Subcutaneous adipose tissue (tissue), 4 donors: ENCODE measurements around the gene ANKRD13C. TPM values are rescaled to one million over a fixed set of nuclear protein-coding genes. Genes with fewer than 3 reads are reported as not detected.

Source experiments
- total RNA-seq, 4 donors: library from RNA; depleted of rRNA; stranded (reverse); fragments of >200 nt; gene quantifications; one replicate each; pipeline ENCODE4 v1.1.0, GENCODE V29; 2016
- TF ChIP-seq, protein P1 (sequence below): fragments of 450-650 bp; IDR thresholded peaks from one replicate; pipeline ENCODE4 v1.5.1; 2016; ENCODE audit warnings: low read depth, mild to moderate bottlenecking, control low read depth, antibody characterized with exemption, moderate library complexity

Gene ANKRD13C
- total RNA-seq, 4 donors from 2014 or later: 19.4 to 26.4 (median 24.4) TPM

DNA sequence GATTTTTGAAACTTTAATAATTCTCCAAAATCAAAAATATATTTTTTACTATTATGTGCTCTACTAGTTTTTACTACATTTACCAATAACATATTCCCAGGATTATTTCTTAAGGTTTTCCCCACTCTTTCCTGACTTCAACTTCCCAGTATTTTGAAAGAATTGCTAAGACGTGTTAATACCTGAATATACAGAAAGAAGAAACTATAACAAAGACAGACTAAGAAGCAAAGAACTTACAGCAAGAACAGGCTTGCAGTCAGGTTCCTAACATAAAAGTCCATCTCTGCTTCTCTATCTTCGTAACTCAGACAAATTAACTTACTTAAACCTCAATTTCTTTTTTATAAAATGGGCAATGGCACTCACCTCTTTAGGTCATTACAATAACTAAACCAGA is 70.2 kb downstream of the ANKRD13C start:
- TF ChIP-seq, protein P1, sequence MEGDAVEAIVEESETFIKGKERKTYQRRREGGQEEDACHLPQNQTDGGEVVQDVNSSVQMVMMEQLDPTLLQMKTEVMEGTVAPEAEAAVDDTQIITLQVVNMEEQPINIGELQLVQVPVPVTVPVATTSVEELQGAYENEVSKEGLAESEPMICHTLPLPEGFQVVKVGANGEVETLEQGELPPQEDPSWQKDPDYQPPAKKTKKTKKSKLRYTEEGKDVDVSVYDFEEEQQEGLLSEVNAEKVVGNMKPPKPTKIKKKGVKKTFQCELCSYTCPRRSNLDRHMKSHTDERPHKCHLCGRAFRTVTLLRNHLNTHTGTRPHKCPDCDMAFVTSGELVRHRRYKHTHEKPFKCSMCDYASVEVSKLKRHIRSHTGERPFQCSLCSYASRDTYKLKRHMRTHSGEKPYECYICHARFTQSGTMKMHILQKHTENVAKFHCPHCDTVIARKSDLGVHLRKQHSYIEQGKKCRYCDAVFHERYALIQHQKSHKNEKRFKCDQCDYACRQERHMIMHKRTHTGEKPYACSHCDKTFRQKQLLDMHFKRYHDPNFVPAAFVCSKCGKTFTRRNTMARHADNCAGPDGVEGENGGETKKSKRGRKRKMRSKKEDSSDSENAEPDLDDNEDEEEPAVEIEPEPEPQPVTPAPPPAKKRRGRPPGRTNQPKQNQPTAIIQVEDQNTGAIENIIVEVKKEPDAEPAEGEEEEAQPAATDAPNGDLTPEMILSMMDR: no peak

DNA sequence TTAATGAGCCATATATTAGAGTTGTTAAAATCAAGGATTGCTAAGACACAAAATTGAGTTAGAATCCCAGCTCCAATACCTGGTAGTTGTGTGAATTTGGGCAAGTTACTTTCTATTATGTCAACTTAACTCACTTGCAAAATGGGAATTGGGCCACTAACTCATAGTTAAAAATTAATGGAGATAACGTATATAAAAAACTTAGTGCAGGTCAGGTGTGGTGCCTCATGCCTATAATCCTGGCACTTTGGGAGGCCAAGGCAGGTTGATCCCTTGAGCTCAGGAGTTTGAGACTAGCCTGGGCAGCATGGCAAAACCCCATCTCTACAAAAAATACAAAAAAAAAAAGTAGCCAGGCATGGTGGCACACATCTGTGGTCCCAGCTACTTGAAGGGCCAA is 75.8 kb downstream of the ANKRD13C start:
- TF ChIP-seq, protein P1: no peak

DNA sequence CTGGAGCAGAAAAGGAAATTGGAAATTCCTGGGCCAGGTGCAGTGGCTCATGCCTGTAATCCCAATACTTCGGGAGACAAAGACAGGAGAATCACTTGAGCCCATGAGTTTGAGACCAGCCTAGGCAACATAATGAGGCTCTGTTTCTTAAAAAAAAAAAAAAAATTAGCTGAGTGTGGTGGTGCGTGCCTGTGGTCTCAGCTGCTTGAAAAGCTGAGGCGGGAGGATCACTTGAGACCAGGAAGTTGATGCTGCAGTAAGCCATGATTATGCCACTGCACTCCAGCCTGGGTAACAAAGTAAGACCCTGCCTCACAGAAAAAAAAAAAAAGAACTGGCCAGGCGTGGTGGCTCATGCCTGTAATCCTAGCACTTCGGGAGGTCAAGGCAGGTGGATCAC is 76.6 kb downstream of the ANKRD13C start:
- TF ChIP-seq, protein P1: no peak

DNA sequence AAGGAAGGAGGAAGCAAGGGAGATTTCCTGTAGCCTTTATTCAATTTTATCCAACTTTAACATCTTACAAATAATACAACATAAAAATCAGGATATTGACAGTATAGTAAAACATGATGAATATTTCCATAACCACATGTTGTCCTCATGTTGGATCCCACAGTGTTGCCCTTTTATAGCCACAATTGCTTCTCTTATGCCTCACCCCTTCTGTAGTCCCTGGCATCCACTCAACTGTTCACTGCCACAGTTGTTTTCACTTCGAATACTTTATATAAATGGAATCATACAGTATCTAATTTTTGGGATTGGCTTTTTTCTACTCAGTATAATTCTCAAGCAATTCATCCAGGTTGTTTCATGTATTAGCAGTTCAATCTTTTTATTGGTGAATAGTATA is 88.6 kb downstream of the ANKRD13C start:
- TF ChIP-seq, protein P1: no peak

DNA sequence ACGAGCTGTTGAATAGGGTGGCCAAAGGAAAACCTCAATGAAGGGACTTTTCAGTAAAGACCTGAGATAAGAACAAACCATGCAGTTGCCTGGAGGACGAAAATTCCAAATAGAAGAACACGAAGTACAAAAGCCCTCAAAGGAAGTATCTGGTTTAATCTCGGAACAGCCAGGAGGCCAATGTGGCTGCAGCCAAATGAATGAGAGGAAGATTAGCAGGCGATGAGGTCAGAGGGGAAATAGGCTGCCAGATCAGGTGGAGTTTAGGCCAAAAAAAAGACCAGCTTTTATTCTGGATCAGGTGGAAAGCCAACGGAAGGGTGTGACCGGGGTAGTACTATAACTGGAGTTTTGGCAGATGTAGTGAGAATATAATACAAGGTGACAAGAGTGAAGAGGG is 89.7 kb downstream of the ANKRD13C start:
- TF ChIP-seq, protein P1: no peak

DNA sequence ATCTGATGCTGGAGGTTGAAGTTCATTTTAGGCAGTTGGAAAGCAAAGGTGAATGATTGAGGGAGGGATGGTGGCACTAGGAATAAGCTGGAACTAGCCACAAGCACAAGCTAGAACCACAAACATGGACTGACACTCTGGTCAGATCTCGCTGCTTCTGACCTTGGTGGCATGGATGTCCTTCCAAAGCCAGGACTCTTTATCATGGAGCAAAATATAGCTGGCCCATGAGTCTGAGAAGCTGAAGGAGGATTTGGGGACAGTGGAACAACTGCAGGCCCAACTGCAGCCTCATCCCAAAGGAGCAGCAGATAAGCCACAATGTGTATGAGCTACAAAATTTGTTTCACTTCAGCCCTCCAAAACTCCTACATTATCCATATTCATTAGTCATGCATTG is 97.9 kb downstream of the ANKRD13C start:
- TF ChIP-seq, protein P1: no peak

DNA sequence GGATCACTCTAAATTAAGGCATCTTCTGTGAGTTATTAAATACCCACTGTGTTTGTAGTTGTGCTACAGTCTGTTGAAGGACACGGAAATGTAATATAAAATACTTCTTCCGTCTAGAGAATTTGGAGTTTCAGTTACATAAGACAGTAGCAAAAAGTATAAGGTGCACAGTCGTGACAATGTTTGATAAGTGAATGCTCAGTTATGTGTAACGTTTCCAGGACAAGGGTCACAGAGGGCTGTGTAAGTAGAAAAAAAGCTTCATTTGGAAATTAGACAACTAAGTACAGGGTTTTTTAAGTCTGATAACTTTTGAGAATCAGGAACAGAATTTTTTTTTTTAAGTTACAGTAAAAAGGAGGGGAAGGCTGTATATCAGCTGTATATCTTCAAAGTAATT is 105.8 kb downstream of the ANKRD13C start:
- TF ChIP-seq, protein P1: no peak
